Endodermal cell (in vitro differentiated cells): Measurements from ENCODE around the gene IKZF2. TPM values are rescaled to one million over a fixed set of nuclear protein-coding genes. Genes with fewer than 3 reads are reported as not detected.

Experiments
- DNase-seq: peaks from one replicate; pipeline ENCODE4 v3.0.0-alpha.2; 2017
- H3K27ac ChIP-seq: 2 replicates; pipeline ENCODE4 v1.5.1; 2013; ENCODE audit warnings: mild to moderate bottlenecking, low read depth, low read length, moderate library complexity
- H3K27me3 ChIP-seq: 2 replicates; pipeline ENCODE4 v1.6.1; 2013; ENCODE audit warnings: mild to moderate bottlenecking, low read length, moderate library complexity; ENCODE audit not compliant: insufficient read depth, control insufficient read depth, poor library complexity, severe bottlenecking
- H3K36me3 ChIP-seq: 2 replicates; pipeline ENCODE4 v1.7.0; 2013; ENCODE audit warnings: mild to moderate bottlenecking, low read length, moderate library complexity; ENCODE audit not compliant: control insufficient read depth, insufficient read depth
- H3K4me1 ChIP-seq: one replicate; pipeline ENCODE4 v1.7.0; 2013; ENCODE audit warnings: low read length; ENCODE audit not compliant: control insufficient read depth, insufficient read depth
- H3K4me3 ChIP-seq: 2 replicates; pipeline ENCODE4 v1.5.1; 2013; ENCODE audit warnings: mild to moderate bottlenecking, low read length, moderate library complexity
- H3K9ac ChIP-seq: 2 replicates; pipeline ENCODE4 v1.6.1; 2013; ENCODE audit warnings: mild to moderate bottlenecking, low read length, moderate library complexity; ENCODE audit not compliant: poor library complexity, severe bottlenecking; ENCODE audit errors: extremely low read depth
- H3K9me3 ChIP-seq: 2 replicates; pipeline ENCODE4 v1.6.1; 2013; ENCODE audit warnings: mild to moderate bottlenecking, low read length, moderate library complexity; ENCODE audit not compliant: control insufficient read depth
- H3K27ac Mint-ChIP-seq: 2 replicates; pipeline ENCODE4 v1.8.0; 2020; ENCODE audit warnings: mixed read lengths
- H3K27me3 Mint-ChIP-seq: 2 replicates; pipeline ENCODE4 v1.8.0; 2021; ENCODE audit warnings: mild to moderate bottlenecking, mixed read lengths; ENCODE audit not compliant: insufficient read depth
- H3K36me3 Mint-ChIP-seq: 2 replicates; pipeline ENCODE4 v1.8.0; 2020; ENCODE audit warnings: low read depth, mixed read lengths
- H3K4me1 Mint-ChIP-seq: 2 replicates; pipeline ENCODE4 v1.8.0; 2020; ENCODE audit warnings: mixed read lengths
- H3K4me3 Mint-ChIP-seq: 2 replicates; pipeline ENCODE4 v1.8.0; 2020; ENCODE audit warnings: mild to moderate bottlenecking, moderate library complexity, mixed read lengths
- H3K9me3 Mint-ChIP-seq: 2 replicates; pipeline ENCODE4 v1.8.0; 2020; ENCODE audit warnings: mild to moderate bottlenecking, mixed read lengths
- CTCF ChIP-seq: fragments of 200-600 bp; sonication (generic); conservative IDR thresholded peaks from 2 replicates; pipeline ENCODE4 v1.5.0; 2021; ENCODE audit warnings: antibody characterized with exemption, mild to moderate bottlenecking
- WGBS, 2 experiments: methylation state at CpG; one replicate each; pipeline versions ENCODE4 v1.1.5 to v1.1.7; 2013; ENCODE audit warnings: missing lambda C conversion rate in 2 of 2, mixed read lengths in 1 of 2; ENCODE audit not compliant: insufficient coverage in 1 of 2, insufficient read length in 1 of 2; 5-methylcytosine and 5-hydroxymethylcytosine counted together
- total RNA-seq, 2 donors: library from RNA; stranded (reverse); fragmentation: NEBNext Ultra II Directional in 1 of 2; extraction: Animal tissue kit (Norgen Biotek cat#: 25700) in 1 of 2; gene quantifications; 2 replicates in 1 of 2; 3 replicates in 1 of 2; pipeline ENCODE4 v1.2.1, GENCODE V29; 2021

Gene IKZF2
- total RNA-seq, 2 donors from 2014 or later = 3.9 to 8.7 TPM

GRCh38 chr2:213046431-213046830 is 105.0 kb downstream of the IKZF2 start:
- H3K9me3 Mint-ChIP-seq = peaks cover 13% of the 10 kb centered on the region
- H3K27me3 Mint-ChIP-seq = no peaks in the 10 kb centered on the region
- no peaks in the 10 kb centered on the region for H3K4me1 Mint-ChIP-seq
- Histone ChIP-seq H3K27ac (no peak overlapping the region), H3K9me3 (peaks cover 14% of the 10 kb centered on the region), H3K4me3 (no peak overlapping the region), H3K9ac (no peak overlapping the region), H3K36me3 (no peaks in the 10 kb centered on the region), H3K4me1 (no peaks in the 10 kb centered on the region), H3K27me3 (no peaks in the 10 kb centered on the region)
- H3K27ac Mint-ChIP-seq = no peak overlapping the region
- TF ChIP-seq CTCF = no peak
- H3K4me3 Mint-ChIP-seq = no peak overlapping the region
- WGBS, 2 experiments = 81 to 83% methylated on average over 1 of the region's 1 CpG
- H3K36me3 Mint-ChIP-seq = peaks cover 14% of the 10 kb centered on the region
- DNase-seq = no peak

GRCh38 chr2:213043566-213043965 is 107.8 kb downstream of the IKZF2 start:
- Histone ChIP-seq H3K36me3 (no peaks in the 10 kb centered on the region), H3K27me3 (no peaks in the 10 kb centered on the region), H3K9me3 (peaks cover 14% of the 10 kb centered on the region), H3K4me3 (no peak overlapping the region), H3K9ac (no peak overlapping the region), H3K4me1 (no peaks in the 10 kb centered on the region), H3K27ac (no peak overlapping the region)
- Mint-ChIP-seq H3K27ac (no peak overlapping the region), H3K27me3 (no peaks in the 10 kb centered on the region), H3K4me3 (no peak overlapping the region), H3K4me1 (no peaks in the 10 kb centered on the region), H3K36me3 (peaks cover 14% of the 10 kb centered on the region), H3K9me3 (peaks cover 13% of the 10 kb centered on the region)
- 93 to 100% methylated on average over 3 of the region's 3 CpGs for WGBS, 2 experiments
- no peak for TF ChIP-seq CTCF
- DNase-seq = no peak

- TF ChIP-seq CTCF = no peak
- Mint-ChIP-seq H3K4me1 (peaks cover 2% of the 10 kb centered on the region), H3K27me3 (no peaks in the 10 kb centered on the region), H3K4me3 (no peak overlapping the region), H3K27ac (no peak overlapping the region), H3K9me3 (peaks cover 13% of the 10 kb centered on the region), H3K36me3 (peaks cover 14% of the 10 kb centered on the region)
- peaks cover 14% of the 10 kb centered on the region for H3K9me3 ChIP-seq
- 67 to 69% methylated on average over 3 to 4 of the region's 4 CpGs for WGBS, 2 experiments
- no peak overlapping the region for H3K4me3 ChIP-seq
- no peaks in the 10 kb centered on the region for H3K36me3 ChIP-seq
- no peaks in the 10 kb centered on the region for H3K27me3 ChIP-seq
- H3K27ac ChIP-seq = no peak overlapping the region
- H3K9ac ChIP-seq = no peak overlapping the region
- no peaks in the 10 kb centered on the region for H3K4me1 ChIP-seq
- no peak for DNase-seq
These were observed 109.2 kb downstream of the IKZF2 start for GRCh38 chr2:213042262-213042661.
